Upper lobe of left lung (tissue), 6 donors: Measurements from ENCODE around the gene CCL26. TPM values are rescaled to one million over a fixed set of nuclear protein-coding genes. Genes with fewer than 3 reads are reported as not detected.

Experiments
- ATAC-seq, 2 donors: fragments of 200-7000 bp; cut with Tn5 transposase; one replicate each; pipeline ENCODE4 v1.9.1; 2022; ENCODE audit warnings: mild to moderate bottlenecking in 2 of 2, moderate library complexity in 2 of 2; ENCODE audit not compliant: low FRiP score in 2 of 2
- DNase-seq, 2 donors: peaks; one replicate each; pipeline ENCODE4 v3.0.0-alpha.2; 2019 to 2020
- H3K27ac ChIP-seq, 4 donors: fragments of 200-600 bp; sonication (generic); one replicate each; pipeline ENCODE4 v1.5.1; 2016 to 2019
- H3K27me3 ChIP-seq, 4 donors: fragments of 200-600 bp; sonication (generic); one replicate each; pipeline ENCODE4 v1.5.1; 2017 to 2019
- H3K36me3 ChIP-seq, 4 donors: fragments of 200-600 bp; sonication (generic); one replicate each; pipeline ENCODE4 v1.5.1; 2016 to 2019
- H3K4me1 ChIP-seq, 4 donors: fragments of 200-600 bp; sonication (generic); one replicate each; pipeline ENCODE4 v1.5.1; 2018 to 2019
- H3K4me3 ChIP-seq, 4 donors: fragments of 200-600 bp; sonication (generic); one replicate each; pipeline ENCODE4 v1.5.1; 2017 to 2019; ENCODE audit warnings: mild to moderate bottlenecking in 2 of 4, moderate library complexity in 1 of 4
- H3K9me3 ChIP-seq, 4 donors: fragments of 200-600 bp; sonication (generic); one replicate each; pipeline ENCODE4 v1.5.1; 2018 to 2019
- EP300 ChIP-seq, 4 donors: sonication (generic); formaldehyde crosslinking; IDR thresholded peaks; one replicate each; pipeline ENCODE4 v1.5.1; 2017; ENCODE audit warnings: antibody characterized with exemption in 4 of 4, control low read depth in 2 of 4
- POLR2A ChIP-seq, 4 donors: fragments of 450-650 bp; IDR thresholded peaks; one replicate each; pipeline ENCODE4 v1.5.1; 2016 to 2017; ENCODE audit warnings: antibody characterized with exemption in 4 of 4, mild to moderate bottlenecking in 2 of 4
- POLR2AphosphoS5 ChIP-seq, 2 donors: sonication (generic); formaldehyde crosslinking; IDR thresholded peaks; one replicate each; pipeline ENCODE4 v1.5.1; 2017; ENCODE audit warnings: antibody characterized with exemption in 2 of 2
- WGBS, 2 donors: methylation state at CpG; one replicate each; pipeline ENCODE4 v1.1.5; 2017 to 2018; 5-methylcytosine and 5-hydroxymethylcytosine counted together
- total RNA-seq, 6 donors: library from RNA; depleted of rRNA in 4 of 6; stranded (reverse); fragments of >200 nt in 4 of 6; gene quantifications; one replicate each; pipeline versions ENCODE4 v1.1.0 to v1.2.1, GENCODE V29; 2016 to 2021
- TF ChIP-seq, protein P1 (sequence below), 6 experiments: fragments of 450-650 bp in 4 of 6; fragments of 200-600 bp in 2 of 6; sonication (generic) in 2 of 6; IDR thresholded peaks; one replicate each; pipeline ENCODE4 v1.5.1; 2016 to 2019; ENCODE audit warnings: antibody characterized with exemption in 6 of 6
- donor health status: DM: no; HTN: no; CAD: no; lungs with moderate emphysema.
- donor health status: DM: no; HTN: yes; CAD: no; lungs with severe emphysema.

The CCL26 gene
- total RNA-seq, 6 donors from 2014 or later, result 0.71 to 3.6 TPM; not detected in 4

DNA sequence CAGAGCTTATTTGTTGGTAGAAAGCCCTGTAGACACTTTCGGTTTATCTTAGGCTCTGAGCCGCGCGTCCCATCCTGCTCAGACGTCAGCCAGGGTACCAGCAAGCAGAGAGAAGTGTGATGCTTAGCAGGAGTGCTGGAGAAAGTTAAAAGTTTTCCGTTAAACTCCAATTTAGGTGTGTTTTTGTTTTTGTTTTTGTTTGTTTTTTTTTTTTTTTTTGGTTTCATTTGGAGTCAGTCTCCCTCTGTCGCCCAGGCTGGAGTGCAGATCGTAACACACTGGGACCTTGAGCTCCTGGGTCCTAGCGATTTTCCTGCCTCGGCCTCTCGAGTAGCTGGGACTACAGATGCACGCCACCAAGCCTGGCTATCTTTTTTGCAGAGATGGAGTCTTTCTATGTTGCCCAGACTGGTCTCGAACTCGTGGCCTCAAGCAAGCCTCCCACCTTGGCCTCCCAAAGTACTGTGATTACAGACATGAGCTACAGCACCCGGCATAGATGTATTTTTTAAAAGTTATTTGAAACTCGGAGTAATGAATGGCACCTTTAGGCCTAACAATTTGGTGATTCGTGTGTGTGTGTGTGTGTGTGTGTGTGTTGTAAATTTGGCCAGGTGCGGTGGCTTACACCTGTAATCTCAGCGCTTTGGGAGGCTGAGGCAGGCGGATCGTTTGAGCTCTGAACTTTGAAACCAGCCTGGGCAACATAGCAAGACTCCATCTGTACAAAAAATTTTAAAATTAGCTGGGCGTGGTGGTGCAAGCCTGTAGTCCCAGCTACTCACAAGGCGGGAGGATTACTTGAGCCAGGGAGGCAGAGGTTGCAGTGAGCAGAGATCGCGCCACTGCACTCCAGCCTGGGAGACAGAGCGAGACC lies 32.0 kb downstream of the CCL26 start:
- no peak for DNase-seq
- Histone ChIP-seq H3K36me3 (no peaks in the 10 kb centered on the region), H3K27ac (peak overlapping the region; percentile 84 to 96 (median 90)), H3K4me1 (peaks cover 23 to 39% (median 28%) of the 10 kb centered on the region in 4 donors), H3K9me3 (no peaks in the 10 kb centered on the region), H3K4me3 (peak overlapping the region; percentile 60 to 100 (median 98)), H3K27me3 (no peaks in the 10 kb centered on the region)
- no peak for TF ChIP-seq POLR2AphosphoS5 (IDR thresholded peaks at IDR 0.05)
- TF ChIP-seq POLR2A (IDR thresholded peaks at IDR 0.05), result no peak
- TF ChIP-seq EP300 (IDR thresholded peaks at IDR 0.05), result no peak
- TF ChIP-seq, protein P1, sequence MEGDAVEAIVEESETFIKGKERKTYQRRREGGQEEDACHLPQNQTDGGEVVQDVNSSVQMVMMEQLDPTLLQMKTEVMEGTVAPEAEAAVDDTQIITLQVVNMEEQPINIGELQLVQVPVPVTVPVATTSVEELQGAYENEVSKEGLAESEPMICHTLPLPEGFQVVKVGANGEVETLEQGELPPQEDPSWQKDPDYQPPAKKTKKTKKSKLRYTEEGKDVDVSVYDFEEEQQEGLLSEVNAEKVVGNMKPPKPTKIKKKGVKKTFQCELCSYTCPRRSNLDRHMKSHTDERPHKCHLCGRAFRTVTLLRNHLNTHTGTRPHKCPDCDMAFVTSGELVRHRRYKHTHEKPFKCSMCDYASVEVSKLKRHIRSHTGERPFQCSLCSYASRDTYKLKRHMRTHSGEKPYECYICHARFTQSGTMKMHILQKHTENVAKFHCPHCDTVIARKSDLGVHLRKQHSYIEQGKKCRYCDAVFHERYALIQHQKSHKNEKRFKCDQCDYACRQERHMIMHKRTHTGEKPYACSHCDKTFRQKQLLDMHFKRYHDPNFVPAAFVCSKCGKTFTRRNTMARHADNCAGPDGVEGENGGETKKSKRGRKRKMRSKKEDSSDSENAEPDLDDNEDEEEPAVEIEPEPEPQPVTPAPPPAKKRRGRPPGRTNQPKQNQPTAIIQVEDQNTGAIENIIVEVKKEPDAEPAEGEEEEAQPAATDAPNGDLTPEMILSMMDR (IDR thresholded peaks at IDR 0.05), result no peak
- no peak for ATAC-seq
- WGBS, 2 donors, result 63 to 65% methylated on average over 26 of the region's 26 CpGs

DNA sequence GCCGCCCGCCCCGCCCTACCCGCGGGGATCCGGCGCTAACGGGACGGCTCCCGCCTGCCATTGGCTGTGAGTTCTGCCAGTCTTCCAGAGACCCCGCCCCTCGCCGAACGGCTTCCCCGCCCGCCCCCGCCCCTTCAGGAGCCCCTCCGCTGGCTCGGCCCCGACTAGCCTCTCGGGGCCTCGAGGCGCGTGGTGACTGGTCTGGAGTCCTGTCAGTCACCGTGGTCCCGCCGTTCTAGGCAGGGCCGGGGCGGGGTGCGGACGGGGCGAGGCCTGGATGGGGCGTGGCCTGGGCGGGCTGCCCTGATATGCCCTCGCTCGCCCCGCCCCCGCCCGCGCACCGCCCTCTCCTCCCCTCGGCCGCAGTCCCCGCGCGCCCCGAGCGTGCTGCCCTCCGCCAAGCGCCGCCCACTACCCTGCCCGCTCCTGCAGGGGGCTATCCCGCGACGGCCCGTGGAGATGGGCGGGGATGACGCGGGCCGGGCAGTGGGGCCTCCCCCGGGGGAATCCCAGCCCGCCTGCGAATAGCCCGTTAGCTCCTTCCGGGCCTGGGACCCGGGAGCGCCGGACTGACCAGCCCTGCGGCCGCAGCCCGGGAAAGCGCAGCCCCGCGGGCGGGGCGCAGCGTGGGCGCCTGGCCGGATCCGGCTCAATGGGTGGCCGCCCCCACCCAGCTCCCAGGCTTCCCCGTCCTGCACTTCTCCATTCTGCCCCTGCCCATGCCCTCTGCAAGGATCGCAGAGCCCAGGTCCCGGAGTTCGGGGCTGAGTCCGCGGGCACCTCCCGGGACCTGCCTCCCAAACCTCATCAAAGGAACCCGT lies 32.8 kb downstream of the CCL26 start:
- WGBS, 2 donors, result 0% methylated on average over 2 to 44 of the region's 89 CpGs

DNA sequence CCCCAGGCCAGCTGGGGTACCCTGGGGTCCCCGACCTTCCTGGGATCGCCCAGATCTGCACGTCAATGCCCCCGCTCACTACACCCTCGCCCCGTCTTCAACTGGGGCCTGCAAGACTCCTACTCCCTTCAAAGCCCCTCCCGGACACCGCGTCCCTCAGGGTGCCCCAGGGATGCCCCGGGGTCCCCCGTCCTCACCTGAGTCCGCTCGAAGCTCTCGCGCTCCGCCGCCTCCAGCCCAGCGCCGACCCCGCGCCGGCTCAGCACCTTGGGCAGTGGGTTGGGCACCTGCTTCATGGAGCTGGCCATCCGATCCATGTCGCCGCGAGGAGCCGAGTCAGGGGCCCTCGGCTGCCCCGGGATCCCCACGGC lies 33.4 kb downstream of the CCL26 start, which contains the start of gene HIP1:
Gene HIP1 (minus strand): TSS at position 338 of the 371 bp plus-strand sequence. CDS start 21 bp downstream, at position 317.
- peak within 1 kb of the TSS; percentile 98 to 100 (median 100) for H3K4me3 ChIP-seq
- H3K36me3 ChIP-seq, result no peaks in the 10 kb centered on the region
- DNase-seq (no peak), ATAC-seq (no peak)
- H3K4me1 ChIP-seq, result peaks cover 29 to 53% (median 39%) of the 10 kb centered on the region in 4 donors
- H3K27ac ChIP-seq, result peak within 1 kb of the TSS; percentile 84 to 96 (median 94)
- no peaks in the 10 kb centered on the region for H3K9me3 ChIP-seq
- 2% methylated on average over 30 of the region's 30 CpGs; no CpG with 5 or more reads in 1 of the 2 donors for WGBS, 2 donors
- no peaks in the 10 kb centered on the region for H3K27me3 ChIP-seq
- no peak for TF ChIP-seq EP300 (IDR thresholded peaks at IDR 0.05)
- peak; percentile 43 to 75 for TF ChIP-seq POLR2AphosphoS5 (IDR thresholded peaks at IDR 0.05)
- TF ChIP-seq POLR2A (IDR thresholded peaks at IDR 0.05), result peak in 2 of 4 donors; percentile 37 to 40
- TF ChIP-seq, protein P1 (IDR thresholded peaks at IDR 0.05), result no peak

More for the DNA sequence above, 32.8 kb downstream of the CCL26 start:
- H3K4me3 ChIP-seq, result peak overlapping the region; percentile 98 to 100 (median 100)
- peaks cover 27 to 47% (median 35%) of the 10 kb centered on the region in 4 donors for H3K4me1 ChIP-seq
- H3K9me3 ChIP-seq, result no peaks in the 10 kb centered on the region
- no peaks in the 10 kb centered on the region for H3K36me3 ChIP-seq
- no peaks in the 10 kb centered on the region for H3K27me3 ChIP-seq
- DNase-seq (peak; percentile 100), ATAC-seq (peak; percentile 98 to 99)
- H3K27ac ChIP-seq, result peak overlapping the region; percentile 84 to 96 (median 94)
- TF ChIP-seq POLR2AphosphoS5 (IDR thresholded peaks at IDR 0.05), result peak; percentile 7 to 59
- TF ChIP-seq, protein P1 (IDR thresholded peaks at IDR 0.05), result peak in 5 of 6 experiments; percentile 12 to 70 (median 45)
- no peak for TF ChIP-seq EP300 (IDR thresholded peaks at IDR 0.05)
- TF ChIP-seq POLR2A (IDR thresholded peaks at IDR 0.05), result peak in 3 of 4 donors; percentile 44 to 69 (median 59)

DNA sequence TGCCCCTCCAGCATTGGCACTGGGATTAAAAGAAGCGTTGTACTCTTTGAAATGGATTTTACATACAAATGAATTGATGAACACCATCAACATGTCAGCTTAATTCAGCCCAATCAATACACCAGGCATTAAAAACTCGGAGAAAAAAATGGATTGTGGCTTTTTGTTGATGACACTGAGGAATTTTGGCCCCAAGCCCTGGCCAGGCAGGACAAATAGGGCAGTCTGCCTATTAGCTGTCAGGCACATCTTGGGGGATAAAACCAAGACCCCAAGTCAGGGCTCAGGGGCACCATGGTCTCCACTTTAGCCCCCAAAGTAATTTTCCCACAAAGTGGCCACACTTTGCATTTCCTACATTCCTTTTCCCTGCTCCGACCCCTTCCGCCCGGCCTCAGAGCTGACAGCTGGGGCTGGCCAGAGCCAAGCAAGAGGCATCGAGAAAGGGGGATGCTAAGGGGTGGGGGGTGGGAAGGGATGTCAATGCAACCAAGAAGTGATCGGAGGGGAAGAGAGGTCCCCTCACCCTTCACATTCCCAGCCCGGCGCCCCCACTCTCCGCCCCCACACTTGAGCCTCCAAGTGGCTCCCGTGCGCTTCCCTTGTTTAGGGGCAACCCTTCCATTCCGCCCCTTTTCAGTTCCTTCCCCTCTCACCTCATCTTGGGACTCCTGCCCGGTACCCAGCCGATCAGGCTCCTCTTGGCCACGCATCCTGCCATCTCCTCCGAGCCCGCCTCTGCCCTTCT lies 34.0 kb downstream of the CCL26 start:
- peak in 1 of 2 donors; percentile 68 for DNase-seq
- no peaks in the 10 kb centered on the region for H3K27me3 ChIP-seq
- TF ChIP-seq POLR2A (IDR thresholded peaks at IDR 0.05) (no peak), POLR2AphosphoS5 (IDR thresholded peaks at IDR 0.05) (no peak), EP300 (IDR thresholded peaks at IDR 0.05) (no peak)
- TF ChIP-seq, protein P1 (IDR thresholded peaks at IDR 0.05), result no peak
- 6 to 7% methylated on average over 18 of the region's 18 CpGs for WGBS, 2 donors
- H3K27ac ChIP-seq, result peak overlapping the region; percentile 84 to 96 (median 94)
- peaks cover 35 to 59% (median 42%) of the 10 kb centered on the region in 4 donors for H3K4me1 ChIP-seq
- peak overlapping the region; percentile 98 to 100 (median 100) for H3K4me3 ChIP-seq
- no peaks in the 10 kb centered on the region for H3K9me3 ChIP-seq
- no peaks in the 10 kb centered on the region for H3K36me3 ChIP-seq
- no peak for ATAC-seq
